HepG2 (cell line): ENCODE measurements around the gene SLC38A3. TPM values are rescaled to one million over a fixed set of nuclear protein-coding genes. Genes with fewer than 3 reads are reported as not detected.

Source experiments
- FOSL1 ChIP-seq: sonication (generic); formaldehyde crosslinking; IDR thresholded peaks from 2 replicates; pipeline ENCODE4 v1.9.0; 2021; ENCODE audit warnings: missing genetic modification reagents, borderline replicate concordance
- GFI1 ChIP-seq: sonication (generic); formaldehyde crosslinking; IDR thresholded peaks from 2 replicates; pipeline ENCODE4 v1.5.0; 2020; ENCODE audit warnings: missing genetic modification reagents, mild to moderate bottlenecking, borderline replicate concordance
- KLF13 ChIP-seq: sonication (generic); formaldehyde crosslinking; IDR thresholded peaks from 2 replicates; pipeline ENCODE4 v1.4.0; 2020; ENCODE audit warnings: mild to moderate bottlenecking, missing genetic modification reagents
- POLR2AphosphoS2 ChIP-seq: IDR thresholded peaks from 2 replicates; pipeline ENCODE4 v1.6.1; 2011; ENCODE audit warnings: low read depth, low read length, improper control_type of control experiment
- ZIK1 ChIP-seq: sonication (generic); formaldehyde crosslinking; IDR thresholded peaks from 2 replicates; pipeline ENCODE4 v1.5.0; 2020; ENCODE audit warnings: mild to moderate bottlenecking, low read depth, missing genetic modification reagents, borderline replicate concordance
- ZNF567 ChIP-seq: sonication (generic); formaldehyde crosslinking; IDR thresholded peaks from 2 replicates; pipeline ENCODE4 v1.8.1; 2023; ENCODE audit warnings: mild to moderate bottlenecking, missing genetic modification reagents, borderline replicate concordance
- ZSCAN29 ChIP-seq: sonication (generic); formaldehyde crosslinking; conservative IDR thresholded peaks from 2 replicates; pipeline ENCODE4 v1.4.0; 2020; ENCODE audit warnings: mild to moderate bottlenecking, missing genetic modification reagents
- polyA plus RNA-seq, 8 experiments: library from polyadenylated mRNA; depleted of rRNA in 3 of 8; stranded (reverse) in 7 of 8; unstranded in 1 of 8; fragments of >200 nt; fragmentation: Illumina TruSeq in 4 of 8; extraction: Trizol in 4 of 8; gene quantifications; 2 replicates each; pipeline versions ENCODE4 v1.2.1 to v1.2.3, GENCODE V29; 2011 to 2016; ENCODE audit warnings: low read depth in 4 of 8, missing spikeins in 1 of 8, mixed read lengths in 1 of 8; ENCODE audit not compliant: insufficient read depth in 1 of 8
- total RNA-seq, 5 experiments: library from RNA; depleted of rRNA; stranded (reverse); fragments of >200 nt; fragmentation: Illumina TruSeq; extraction: Trizol; gene quantifications; 2 replicates each; pipeline ENCODE4 v1.2.3, GENCODE V29; 2016; ENCODE audit warnings: low read depth in 1 of 5
- TF ChIP-seq, protein P1 (sequence below): sonication (generic); formaldehyde crosslinking; IDR thresholded peaks from 2 replicates; pipeline ENCODE4 v1.9.0; 2021; ENCODE audit warnings: missing genetic modification reagents, borderline replicate concordance
- TF ChIP-seq, protein P2 (sequence below): sonication (generic); formaldehyde crosslinking; IDR thresholded peaks from 2 replicates; pipeline ENCODE4 v1.8.0; 2022; ENCODE audit warnings: mild to moderate bottlenecking, missing genetic modification reagents, moderate library complexity
- TF ChIP-seq, protein P3 (sequence below): IDR thresholded peaks from 2 replicates; pipeline ENCODE4 v1.6.1; 2016; ENCODE audit warnings: mild to moderate bottlenecking
- TF ChIP-seq, protein P4 (sequence below): sonication (generic); formaldehyde crosslinking; conservative IDR thresholded peaks from 2 replicates; pipeline ENCODE4 v1.8.0; 2022; ENCODE audit warnings: mild to moderate bottlenecking, moderate library complexity, missing genetic modification reagents
- TF ChIP-seq, protein P5 (sequence below): sonication (generic); formaldehyde crosslinking; IDR thresholded peaks from 2 replicates; pipeline ENCODE4 v1.5.0; 2020; ENCODE audit warnings: mild to moderate bottlenecking, missing genetic modification reagents, borderline replicate concordance
- TF ChIP-seq, protein P6 (sequence below): IDR thresholded peaks from 2 replicates; pipeline ENCODE4 v1.4.0; 2020; ENCODE audit warnings: mild to moderate bottlenecking, missing genetic modification reagents

SLC38A3 gene
- total and polyA plus RNA-seq, 2 of the 13 experiments (the other 11 are each of a cell fraction or from before 2014, with no cell fraction given) = 29.8 to 164 TPM

DNA sequence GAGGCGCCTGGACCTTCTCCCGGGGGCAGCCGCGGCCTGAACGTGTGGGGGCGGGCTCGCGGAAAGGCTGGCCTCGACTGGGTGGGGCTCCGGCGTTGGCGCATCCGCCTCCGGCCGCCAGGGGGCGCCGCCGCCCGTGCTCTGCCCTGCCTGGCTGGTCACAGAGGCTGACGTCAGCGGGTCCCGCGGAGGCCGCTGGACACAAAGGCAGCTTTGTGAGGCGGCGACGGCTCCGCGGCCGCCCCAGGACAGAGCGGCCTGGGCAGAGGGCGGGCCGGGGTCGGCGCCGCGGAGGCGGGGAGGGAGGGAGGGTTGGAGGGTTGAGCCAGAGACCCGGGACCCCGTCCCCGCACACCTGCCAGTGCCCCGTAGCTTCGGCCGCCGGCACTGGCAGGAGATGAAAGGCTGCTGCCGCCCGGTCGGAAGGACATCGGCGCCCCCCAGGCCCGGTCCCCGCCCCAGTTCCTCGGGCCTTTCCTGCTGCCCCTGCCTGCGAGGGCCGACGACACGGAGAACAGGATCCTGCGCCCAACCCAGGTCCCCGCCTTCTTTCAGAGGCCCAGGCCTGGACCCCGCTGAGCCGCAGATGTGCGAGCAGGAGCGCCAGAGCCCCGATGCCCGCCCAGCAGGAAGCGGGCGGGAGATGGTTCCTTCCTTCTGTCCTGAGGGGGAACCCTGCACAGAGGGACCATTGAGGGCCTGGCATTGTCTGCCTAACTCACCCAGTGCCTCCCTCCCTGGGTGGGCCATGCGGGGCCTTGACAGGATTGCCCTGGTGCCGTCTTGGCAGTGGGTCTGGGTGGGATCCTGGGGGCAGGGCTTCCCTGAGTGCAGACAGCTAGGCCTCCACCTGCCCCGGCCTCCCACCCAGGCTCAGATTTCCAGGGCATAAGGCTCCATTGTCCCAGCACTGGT, 55.2 kb downstream of the SLC38A3 start (continued):
- TF ChIP-seq, protein P1, sequence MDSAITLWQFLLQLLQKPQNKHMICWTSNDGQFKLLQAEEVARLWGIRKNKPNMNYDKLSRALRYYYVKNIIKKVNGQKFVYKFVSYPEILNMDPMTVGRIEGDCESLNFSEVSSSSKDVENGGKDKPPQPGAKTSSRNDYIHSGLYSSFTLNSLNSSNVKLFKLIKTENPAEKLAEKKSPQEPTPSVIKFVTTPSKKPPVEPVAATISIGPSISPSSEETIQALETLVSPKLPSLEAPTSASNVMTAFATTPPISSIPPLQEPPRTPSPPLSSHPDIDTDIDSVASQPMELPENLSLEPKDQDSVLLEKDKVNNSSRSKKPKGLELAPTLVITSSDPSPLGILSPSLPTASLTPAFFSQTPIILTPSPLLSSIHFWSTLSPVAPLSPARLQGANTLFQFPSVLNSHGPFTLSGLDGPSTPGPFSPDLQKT (CRISPR knock-in tag) = no peak
- TF ChIP-seq KLF13 (CRISPR knock-in tag) (0 out of 2 replicates have a peak, but pooled peaks have one; percentile 62), ZNF567 (CRISPR knock-in tag) (peak; percentile 96), ZSCAN29 (CRISPR knock-in tag) (no peak), POLR2AphosphoS2 (no peak), GFI1 (CRISPR knock-in tag) (peak; percentile 56; the same call in 1 of the 2 replicates), FOSL1 (CRISPR knock-in tag) (no peak; the same call in 1 of the 2 replicates), ZIK1 (peak; percentile 34; the same call in 1 of the 2 replicates)
- TF ChIP-seq, protein P2, sequence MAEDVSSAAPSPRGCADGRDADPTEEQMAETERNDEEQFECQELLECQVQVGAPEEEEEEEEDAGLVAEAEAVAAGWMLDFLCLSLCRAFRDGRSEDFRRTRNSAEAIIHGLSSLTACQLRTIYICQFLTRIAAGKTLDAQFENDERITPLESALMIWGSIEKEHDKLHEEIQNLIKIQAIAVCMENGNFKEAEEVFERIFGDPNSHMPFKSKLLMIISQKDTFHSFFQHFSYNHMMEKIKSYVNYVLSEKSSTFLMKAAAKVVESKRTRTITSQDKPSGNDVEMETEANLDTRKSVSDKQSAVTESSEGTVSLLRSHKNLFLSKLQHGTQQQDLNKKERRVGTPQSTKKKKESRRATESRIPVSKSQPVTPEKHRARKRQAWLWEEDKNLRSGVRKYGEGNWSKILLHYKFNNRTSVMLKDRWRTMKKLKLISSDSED = no peak
- TF ChIP-seq, protein P3, sequence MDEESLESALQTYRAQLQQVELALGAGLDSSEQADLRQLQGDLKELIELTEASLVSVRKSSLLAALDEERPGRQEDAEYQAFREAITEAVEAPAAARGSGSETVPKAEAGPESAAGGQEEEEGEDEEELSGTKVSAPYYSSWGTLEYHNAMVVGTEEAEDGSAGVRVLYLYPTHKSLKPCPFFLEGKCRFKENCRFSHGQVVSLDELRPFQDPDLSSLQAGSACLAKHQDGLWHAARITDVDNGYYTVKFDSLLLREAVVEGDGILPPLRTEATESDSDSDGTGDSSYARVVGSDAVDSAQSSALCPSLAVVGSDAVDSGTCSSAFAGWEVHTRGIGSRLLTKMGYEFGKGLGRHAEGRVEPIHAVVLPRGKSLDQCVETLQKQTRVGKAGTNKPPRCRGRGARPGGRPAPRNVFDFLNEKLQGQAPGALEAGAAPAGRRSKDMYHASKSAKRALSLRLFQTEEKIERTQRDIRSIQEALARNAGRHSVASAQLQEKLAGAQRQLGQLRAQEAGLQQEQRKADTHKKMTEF (CRISPR knock-in tag) = peak; percentile 98
- TF ChIP-seq, protein P4, sequence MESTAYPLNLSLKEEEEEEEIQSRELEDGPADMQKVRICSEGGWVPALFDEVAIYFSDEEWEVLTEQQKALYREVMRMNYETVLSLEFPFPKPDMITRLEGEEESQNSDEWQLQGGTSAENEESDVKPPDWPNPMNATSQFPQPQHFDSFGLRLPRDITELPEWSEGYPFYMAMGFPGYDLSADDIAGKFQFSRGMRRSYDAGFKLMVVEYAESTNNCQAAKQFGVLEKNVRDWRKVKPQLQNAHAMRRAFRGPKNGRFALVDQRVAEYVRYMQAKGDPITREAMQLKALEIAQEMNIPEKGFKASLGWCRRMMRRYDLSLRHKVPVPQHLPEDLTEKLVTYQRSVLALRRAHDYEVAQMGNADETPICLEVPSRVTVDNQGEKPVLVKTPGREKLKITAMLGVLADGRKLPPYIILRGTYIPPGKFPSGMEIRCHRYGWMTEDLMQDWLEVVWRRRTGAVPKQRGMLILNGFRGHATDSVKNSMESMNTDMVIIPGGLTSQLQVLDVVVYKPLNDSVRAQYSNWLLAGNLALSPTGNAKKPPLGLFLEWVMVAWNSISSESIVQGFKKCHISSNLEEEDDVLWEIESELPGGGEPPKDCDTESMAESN (CRISPR knock-in tag) = peak; percentile 87
- TF ChIP-seq, protein P5, sequence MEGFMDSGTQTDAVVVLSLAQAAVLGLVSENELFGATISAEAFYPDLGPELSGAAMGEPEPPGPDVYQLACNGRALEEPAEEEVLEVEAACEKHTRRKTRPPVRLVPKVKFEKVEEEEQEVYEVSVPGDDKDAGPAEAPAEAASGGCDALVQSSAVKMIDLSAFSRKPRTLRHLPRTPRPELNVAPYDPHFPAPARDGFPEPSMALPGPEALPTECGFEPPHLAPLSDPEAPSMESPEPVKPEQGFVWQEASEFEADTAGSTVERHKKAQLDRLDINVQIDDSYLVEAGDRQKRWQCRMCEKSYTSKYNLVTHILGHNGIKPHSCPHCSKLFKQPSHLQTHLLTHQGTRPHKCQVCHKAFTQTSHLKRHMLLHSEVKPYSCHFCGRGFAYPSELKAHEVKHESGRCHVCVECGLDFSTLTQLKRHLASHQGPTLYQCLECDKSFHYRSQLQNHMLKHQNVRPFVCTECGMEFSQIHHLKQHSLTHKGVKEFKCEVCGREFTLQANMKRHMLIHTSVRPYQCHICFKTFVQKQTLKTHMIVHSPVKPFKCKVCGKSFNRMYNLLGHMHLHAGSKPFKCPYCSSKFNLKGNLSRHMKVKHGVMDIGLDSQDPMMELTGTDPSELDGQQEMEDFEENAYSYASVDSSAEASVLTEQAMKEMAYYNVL (CRISPR knock-in tag) = peak; percentile 76; the same call in 1 of the 2 replicates
- TF ChIP-seq, protein P6, sequence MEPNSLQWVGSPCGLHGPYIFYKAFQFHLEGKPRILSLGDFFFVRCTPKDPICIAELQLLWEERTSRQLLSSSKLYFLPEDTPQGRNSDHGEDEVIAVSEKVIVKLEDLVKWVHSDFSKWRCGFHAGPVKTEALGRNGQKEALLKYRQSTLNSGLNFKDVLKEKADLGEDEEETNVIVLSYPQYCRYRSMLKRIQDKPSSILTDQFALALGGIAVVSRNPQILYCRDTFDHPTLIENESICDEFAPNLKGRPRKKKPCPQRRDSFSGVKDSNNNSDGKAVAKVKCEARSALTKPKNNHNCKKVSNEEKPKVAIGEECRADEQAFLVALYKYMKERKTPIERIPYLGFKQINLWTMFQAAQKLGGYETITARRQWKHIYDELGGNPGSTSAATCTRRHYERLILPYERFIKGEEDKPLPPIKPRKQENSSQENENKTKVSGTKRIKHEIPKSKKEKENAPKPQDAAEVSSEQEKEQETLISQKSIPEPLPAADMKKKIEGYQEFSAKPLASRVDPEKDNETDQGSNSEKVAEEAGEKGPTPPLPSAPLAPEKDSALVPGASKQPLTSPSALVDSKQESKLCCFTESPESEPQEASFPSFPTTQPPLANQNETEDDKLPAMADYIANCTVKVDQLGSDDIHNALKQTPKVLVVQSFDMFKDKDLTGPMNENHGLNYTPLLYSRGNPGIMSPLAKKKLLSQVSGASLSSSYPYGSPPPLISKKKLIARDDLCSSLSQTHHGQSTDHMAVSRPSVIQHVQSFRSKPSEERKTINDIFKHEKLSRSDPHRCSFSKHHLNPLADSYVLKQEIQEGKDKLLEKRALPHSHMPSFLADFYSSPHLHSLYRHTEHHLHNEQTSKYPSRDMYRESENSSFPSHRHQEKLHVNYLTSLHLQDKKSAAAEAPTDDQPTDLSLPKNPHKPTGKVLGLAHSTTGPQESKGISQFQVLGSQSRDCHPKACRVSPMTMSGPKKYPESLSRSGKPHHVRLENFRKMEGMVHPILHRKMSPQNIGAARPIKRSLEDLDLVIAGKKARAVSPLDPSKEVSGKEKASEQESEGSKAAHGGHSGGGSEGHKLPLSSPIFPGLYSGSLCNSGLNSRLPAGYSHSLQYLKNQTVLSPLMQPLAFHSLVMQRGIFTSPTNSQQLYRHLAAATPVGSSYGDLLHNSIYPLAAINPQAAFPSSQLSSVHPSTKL (CRISPR knock-in tag) = peak; percentile 74
